Erythroblast (primary cell): Measurements from ENCODE around the gene ZEB1.

Experiments used
- GATA1 ChIP-seq: IDR thresholded peaks from 2 replicates; pipeline ENCODE4 v1.6.1; 2011; ENCODE audit warnings: low read depth, mild to moderate bottlenecking, control low read depth, low read length, moderate library complexity
- POLR2A ChIP-seq: IDR thresholded peaks from 2 replicates; pipeline ENCODE4 v1.6.1; 2011; ENCODE audit warnings: mild to moderate bottlenecking, low read length

GRCh38 chr10:31458974-31459373, 140.0 kb downstream of the ZEB1 start:
- no peak for TF ChIP-seq POLR2A
- no peak for TF ChIP-seq GATA1
